NCI-H226 (cell line): ENCODE data around the gene UBAC1.
"Not testable (repeated sequence)": the region's sequence is repeated elsewhere in the genome, so short reads cannot be mapped to it uniquely, and the experiment has no call there.

Source experiments
- DNase-seq: peaks from one replicate; pipeline ENCODE4 v3.0.0-alpha.2; 2015

The UBAC1 gene

DNA sequence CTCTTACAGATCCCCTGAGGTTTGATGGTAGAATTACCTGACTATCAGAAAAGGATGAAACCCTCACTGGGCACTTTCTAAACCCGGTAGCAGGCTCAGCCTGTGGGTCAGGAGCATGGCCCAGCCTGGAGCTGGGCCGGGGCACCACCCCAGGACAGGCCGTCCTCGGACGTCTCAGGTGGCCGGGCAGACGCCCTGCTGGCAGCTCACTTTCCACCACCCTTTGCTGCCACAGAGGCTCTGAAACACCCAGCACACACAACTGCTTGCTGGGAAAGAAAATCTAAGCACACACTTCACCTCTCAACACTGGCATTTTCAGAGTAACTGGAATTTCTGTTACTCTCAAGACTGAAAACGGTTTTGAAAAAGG, 4.4 kb downstream of the UBAC1 start:
- DNase-seq = no peak

DNA sequence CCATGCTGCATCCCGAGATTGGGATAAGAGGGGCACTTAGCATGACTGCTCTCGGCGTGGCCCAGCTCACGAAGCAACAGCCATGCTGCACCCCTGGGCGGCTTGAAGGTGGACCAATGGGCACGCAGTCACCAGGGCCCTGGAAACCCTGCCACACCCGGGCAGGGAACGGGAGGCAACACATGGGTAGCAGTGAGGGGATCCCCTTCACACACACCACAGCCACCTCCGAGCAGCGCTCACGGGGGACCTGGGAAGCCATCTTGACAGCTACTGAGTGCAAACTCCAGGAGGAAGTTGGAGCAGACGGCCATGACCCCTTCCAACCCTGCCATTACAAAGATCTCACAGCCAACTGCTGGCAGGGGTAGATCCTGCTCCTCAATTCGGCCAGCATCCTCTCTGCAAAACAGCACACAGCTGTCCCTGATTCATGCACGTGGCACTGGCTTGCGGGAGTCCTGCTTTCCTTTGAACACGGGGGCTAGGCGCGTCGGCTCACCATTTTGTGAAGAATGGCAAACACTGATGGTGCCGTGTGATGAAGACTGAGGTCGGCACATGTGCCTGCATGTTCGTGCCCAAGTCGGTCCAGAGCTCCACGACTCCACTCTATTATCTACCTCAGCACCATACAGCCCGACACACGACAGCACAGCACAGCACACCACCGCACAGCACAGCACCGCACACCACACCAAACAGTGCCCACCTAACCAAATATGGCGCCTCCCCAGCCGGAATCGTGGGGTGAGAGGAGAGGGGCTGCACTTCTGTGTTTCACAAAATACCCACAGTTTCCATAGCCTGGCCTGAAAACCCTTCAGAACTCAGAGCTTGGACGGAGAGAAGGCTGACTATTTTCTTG, 5.0 kb downstream of the UBAC1 start:
- no peak for DNase-seq

DNA sequence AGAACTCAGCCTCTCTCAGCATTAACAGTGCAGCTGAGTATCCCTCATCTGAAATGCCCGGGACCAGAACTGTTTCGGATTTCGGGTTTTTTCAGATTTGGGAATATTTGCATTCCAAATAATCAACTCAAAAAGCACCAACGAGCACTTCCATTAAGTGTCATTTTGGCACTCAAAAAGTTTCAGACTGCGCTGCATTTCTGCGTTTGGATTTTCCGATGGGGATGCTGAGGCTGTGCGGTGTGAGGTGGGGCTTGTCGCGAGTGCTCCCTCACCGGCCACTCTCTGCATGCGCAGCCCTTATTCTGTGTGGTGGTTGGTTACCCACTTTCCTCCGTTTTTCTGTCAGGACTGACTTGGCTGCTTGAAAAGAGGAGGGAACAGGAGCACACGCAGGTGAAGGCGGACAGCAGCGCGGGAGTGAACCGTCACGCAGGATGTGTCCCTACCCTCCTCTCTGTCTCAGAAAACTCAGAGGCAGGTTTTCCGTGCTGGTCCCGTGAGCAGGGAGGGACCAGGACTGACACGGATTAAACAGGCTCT, 8.4 kb downstream of the UBAC1 start:
- no peak for DNase-seq

DNA sequence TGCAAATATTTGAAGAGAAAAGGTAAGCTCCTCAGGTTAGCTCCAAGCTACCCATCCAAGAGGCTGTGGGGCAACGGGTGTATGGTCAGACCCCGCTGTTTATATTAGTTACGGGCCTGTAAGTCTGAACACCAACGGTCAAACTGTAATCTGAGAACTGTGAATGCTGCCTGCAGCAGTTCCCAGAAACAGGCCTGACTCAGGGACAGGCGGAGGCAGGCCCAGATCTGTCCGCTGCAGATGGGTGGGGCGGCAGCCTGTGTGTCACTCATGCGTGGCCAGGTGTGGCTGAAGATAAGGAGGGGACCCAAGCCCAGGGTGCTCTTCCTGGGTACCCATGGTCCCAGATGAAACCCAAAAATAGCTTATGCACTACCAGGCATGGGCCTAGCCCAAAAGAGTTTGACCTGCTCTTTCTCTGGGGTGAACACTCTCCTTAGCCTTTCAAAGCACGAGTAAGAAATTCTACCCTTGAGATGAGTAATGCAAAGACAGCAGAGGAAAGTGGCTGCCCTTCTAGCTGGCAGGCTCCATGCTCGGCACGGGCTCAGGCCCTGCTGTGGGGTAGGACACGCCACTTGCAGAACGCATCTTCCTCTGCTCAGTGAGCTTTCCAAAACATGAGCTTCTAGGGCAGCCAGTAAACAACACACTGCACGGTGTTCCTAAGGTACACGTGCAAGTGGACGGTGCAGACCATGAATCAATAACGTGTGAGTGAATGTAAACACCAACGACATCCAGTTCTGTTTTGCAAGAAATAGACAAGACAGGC, 9.1 kb downstream of the UBAC1 start:
- peak; percentile 49 for DNase-seq

DNA sequence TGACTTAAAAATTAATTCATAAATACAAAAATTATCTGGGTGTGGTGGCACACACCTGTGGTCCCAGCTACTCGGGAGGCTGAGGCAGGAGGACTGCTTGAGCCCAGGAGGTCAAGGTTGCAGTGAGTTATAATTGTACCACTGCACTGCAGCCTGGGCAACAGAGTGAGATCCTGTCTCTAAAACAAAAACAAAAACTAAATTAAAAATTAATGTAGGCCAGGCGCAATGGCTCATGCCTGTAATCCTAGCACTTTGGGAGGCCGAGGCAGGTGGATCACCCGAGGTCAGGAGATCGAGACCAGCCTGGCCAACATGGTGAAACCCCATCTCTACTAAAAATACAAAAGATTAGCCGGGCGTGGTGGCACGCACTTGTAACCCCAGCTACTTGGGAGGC, 9.9 kb downstream of the UBAC1 start:
- DNase-seq = not testable (repeated sequence)

DNA sequence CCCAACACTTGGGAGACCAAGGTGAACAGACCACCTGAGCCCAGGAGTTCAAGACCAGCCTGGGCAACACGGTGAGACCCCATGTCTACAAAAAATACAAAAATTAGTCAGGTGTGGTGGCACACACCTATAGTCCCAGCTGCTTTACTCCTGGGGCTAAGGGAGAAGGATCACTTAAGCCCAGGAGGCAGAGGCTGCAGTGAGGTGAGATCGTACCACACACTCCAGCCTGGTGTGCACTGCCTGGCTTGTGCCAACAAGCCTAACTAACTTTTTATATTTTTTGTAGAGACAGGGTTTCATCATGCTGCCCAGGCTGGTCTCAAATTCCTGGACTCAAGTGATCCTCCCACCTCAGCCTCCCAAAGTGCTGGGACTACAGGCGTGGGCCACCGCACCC, 10.3 kb downstream of the UBAC1 start:
- DNase-seq = not testable (repeated sequence)

DNA sequence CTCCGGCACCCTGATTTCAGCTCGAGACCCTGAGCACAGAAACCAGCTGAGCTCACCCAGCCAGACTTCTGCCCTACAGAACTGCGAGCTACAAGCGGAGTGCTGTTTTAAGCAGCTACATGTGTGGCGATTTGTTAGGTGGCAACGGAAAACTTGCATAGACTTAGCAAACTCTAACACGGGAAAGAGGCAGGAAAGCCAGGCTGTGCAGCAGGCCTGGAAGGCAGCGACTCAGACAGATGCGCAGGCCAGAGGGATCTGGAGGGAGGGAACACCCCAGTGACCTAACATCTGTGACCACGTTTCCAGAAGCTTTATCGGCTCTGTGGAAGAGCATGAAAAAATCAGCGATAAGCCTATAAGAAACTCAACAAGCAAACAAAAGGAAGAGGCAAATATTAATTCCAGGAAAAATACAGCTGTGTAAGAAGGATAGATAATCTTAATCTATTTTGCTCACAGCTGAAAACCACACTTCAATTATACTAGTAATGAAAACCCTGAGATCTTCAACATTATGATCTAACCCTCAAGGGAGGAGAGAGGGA, 11.0 kb downstream of the UBAC1 start:
- DNase-seq = no peak

DNA sequence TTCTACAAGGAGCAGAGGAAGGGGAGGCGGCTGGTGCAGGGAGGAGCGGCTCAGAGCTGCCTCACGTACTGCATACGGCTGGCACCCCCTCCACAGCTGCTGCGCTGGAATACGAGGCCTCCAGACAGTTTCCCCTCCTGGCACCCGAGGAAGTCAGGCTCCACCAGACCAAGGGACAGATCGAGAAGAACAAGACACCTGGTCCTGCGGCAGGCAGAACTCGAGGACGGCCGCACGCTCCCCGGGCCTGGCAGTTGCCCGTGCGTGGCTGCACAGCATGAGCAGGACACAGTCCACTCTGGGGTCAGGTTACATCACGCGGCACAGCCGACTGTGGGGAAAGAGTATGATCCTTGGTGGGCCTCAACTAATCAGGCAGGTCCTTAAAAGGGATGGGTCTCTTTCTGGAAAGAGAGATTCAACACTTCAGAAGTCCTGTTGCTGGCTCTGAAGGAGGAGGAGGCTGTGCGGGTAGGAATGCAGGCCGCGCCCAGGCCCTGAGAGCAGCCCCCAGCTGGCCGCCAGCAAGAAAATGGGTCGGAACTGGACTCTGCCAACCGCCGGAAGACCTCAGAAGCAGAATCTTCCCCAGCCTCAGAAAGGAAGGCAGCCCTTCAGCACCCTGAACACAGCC, 11.6 kb downstream of the UBAC1 start:
- no peak for DNase-seq

DNA sequence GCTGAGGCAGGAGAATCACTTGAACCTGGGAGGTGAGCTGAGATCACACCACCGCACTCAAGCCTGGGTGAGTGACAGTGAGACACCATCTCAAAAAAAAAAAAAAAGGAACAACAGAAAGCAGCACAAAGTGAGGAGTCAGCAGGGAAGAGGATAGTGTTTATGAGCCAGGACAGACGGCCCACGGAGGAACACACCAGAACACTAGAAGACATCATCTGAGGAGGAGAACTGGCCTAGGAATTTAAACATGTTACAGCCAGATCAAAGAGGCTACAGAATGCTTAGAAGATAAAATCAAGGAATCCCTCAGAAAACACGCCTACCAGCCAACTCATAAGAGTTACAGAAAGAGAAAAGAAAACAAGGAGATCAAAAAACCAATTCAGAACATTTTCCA, 12.2 kb downstream of the UBAC1 start:
- no peak for DNase-seq

DNA sequence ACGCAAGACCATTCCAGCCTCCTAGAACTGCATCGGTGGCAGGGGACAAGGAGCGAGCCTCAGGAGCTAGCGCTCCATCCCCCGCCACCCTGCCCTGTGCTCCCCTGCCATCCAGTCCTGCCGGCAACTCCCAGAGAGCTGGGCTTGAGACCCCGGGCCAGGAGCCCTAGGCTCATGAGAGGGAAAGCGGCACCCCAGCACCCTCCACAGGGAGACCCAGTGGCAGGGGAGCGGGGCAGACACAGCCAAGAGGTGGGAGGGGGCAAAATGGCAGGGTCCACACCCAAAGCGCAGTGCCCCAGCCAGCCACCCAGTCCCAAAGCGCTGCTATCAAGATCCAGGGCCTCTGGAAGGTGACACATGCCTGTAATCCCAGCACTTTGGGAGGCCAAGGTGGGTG, 12.7 kb downstream of the UBAC1 start:
- DNase-seq = no peak

DNA sequence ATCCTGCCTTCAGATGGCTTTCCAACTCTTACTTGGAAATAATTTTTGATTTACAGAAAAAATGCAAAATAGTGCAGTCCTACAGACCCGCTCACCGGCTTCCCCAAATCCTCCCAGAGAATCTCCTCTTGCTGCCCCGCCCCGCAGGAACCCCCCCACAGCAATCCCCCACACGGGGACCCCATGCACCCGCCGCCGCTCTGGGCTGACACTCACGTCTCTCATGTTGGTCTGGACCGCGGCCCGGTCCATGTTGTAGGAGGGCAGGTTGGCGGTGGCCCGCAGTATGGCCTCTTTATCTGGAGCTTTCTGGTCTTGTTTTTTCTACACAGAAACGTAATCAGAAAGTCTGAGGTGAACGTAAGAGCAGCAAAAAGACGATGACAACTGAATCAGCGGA, 13.6 kb downstream of the UBAC1 start:
- no peak for DNase-seq

DNA sequence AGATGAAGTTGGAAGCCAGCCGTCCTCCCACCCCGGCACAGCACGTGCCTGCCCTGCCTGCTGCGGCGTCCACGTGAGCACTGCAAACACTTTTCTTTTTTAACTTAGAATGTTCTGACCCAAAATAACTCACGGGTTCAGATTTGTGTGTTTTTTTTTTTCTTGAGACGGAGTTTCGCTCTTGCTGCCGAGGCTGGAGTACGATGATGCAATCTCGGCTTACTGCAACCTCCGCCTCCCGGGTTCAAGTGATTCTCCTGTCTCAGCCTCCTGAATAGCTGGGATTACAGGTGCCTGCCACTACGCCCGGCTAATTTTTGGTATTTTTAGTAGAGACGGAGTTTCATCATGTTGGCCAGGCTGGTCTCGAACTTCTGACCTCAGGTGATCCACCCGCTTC, 14.1 kb downstream of the UBAC1 start:
- not testable (repeated sequence) for DNase-seq

DNA sequence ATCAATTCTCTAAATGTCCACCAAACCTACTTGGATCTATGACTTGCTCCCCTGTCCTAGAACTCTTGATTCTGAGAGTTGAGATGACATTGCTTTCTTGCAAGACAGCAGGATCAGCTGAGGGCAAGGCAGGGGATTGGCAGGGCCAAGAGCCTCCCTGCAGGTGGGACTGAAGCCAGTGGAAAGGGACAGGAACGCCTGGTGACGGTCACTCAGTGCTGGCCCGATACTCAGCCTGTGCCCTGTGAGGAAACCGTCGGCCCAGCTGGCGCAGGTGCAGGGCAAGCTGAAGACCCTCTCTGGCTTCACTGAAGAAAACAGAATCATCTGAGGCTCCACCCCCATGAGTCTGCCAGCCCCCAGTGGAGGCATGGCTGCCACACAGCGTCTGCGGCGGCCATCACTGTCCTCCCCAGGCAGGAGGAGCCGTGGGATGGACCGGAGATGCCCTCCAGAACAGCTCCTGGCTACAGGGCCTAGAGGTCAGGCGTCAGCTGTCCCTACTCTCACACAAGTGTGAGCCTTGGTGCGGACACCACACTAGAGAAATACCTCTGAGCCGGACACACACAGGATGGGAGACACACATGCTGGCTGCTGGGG, 14.7 kb downstream of the UBAC1 start:
- no peak for DNase-seq

DNA sequence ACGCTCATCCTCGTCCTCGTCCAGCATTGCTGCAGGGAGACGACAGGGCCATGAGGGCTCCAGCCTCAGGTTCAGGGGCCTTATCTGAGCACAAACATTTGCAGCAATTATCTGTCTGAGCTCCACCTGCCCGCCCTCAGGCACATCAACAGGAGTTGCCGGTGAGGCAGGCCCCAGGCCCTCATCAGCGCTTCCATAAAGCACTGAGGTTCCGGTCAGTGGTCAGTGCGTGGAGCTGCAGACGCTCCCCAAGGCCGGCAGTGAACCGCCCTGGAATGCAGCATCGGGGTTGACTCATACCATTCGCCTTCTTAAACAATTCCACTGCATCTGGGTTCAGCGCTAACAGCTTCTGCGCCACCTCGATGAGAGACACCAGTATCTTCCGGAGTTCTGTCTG, 15.2 kb downstream of the UBAC1 start:
- DNase-seq = no peak

DNA sequence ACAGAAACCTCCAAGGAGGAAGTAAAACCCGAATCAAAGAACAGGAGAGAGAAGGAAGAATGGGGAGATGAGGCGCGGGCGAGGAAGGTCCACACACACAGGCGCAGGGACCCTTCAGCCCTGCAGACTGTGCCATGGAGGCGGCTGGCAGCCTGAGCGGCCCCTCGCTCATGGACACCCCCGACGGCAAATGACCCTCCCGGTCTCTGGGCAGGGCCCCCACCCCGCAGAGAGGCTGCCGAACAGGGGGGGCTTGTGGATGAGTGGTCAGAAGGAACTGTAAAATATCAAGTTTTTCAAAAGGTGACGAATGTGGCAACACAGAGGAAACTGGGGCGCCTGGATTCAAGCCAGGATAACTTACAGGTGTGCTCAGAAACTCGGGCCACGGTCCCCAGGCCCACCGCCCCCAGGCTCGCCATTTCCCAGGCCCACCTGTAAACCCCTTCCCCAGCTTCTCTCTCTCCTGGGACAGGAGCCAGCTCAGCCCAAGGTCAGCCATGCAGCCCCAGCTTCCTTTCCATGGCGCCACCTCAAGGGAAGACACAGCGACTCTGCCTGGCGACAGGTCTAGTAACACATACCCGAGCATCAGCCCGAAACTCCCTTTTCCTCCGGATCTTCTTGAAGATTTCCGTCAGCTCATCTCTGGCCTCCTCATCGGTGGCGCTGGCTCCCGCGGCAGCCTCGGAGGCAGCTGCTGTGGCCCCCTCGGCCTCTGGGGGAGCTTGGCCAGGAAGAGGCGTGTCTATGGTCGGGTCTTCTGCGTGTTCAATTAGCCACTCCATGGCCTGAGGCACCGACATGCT, 16.5 kb downstream of the UBAC1 start:
- no peak for DNase-seq

DNA sequence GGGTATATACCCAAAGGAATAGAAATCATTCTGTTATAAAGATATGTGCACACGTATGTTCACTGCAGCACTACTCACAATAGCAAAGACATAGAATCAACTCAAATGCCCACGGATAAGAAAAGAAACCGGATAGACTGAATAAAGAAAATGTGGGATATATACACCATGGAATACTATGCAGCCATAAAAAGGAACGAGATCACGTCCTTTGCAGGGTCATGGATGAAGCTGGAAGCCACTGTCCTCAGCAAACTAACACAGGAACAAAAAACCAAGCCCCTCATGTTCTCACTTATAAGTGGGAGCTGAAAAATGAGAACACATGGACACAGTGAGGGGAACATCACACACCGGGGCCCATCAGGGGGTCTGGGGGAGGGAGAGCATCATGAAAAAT, 17.6 kb downstream of the UBAC1 start:
- DNase-seq = not testable (repeated sequence)

DNA sequence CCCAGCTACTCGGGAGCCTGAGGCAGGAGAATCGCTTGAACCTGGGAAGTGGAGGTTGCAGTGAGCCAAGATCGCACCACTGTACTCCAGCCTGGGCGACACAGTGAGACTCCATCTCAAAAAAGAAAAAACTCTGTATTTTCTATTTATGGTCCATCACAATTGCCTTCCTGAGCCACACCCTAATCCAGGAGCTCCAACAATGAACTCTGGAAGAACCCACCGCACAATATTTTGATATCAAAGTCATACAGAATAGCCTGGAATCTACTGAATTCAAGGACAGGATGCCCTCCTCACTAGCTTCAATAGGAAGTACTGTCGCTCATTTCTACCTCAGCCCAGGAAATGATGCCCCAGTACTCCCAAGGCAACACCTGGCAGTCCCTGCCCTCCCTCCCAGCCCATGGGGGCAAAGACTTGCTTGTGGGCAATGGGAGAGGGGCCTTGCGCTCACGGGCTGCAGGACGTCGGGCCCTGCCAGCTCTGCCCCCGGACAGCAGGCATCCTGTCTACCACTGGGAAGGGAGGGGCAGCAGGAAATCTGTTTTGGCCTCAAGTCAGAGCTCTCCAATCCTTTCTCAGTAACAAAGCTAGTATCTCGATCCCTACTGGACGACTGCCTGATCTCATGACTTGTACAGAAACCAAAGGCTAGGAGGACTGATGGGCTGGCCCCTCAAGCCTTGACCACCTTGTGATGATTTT, 19.7 kb downstream of the UBAC1 start:
- DNase-seq = no peak

DNA sequence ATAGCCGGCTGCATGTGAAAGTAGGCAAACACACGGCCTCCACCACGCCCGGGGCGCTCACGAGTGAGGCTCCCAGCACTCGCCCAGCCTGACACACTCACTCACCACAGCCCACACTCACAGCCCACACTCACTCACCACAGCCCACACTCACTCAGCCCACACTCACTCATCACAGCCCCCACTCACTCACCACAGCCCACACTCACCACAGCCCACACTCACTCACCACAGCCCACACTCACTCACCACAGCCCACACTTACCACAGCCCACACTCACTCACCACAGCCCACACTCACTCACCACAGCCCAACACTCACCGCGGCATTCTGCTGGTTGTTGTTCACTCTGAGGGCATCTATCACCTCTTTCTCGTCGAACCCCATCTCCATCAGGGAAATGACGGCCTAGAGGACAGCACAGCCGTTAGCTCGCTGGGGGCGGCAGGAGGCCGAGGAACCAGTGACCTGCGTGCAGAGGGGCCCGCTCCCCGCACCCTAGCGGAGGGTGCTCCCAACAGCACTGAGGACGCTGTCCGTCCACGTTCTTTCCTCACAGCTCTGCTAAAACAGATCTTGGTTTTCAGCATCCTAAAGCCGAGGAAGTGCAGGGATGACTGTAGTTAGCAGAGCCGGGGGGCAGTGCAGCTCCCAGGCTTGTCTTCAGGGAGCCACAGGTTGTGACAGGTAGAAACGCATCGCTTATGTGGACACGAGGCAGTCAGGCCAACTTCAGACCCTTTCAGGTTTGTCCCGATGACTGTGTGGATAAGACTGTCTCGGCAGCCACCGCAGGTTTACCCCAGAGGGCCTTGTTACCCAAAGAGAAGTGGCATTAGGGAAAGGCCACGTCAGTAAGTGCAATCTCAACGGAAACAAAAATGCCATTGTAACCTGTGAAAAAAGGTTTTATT, 21.6 kb downstream of the UBAC1 start:
- no peak for DNase-seq

DNA sequence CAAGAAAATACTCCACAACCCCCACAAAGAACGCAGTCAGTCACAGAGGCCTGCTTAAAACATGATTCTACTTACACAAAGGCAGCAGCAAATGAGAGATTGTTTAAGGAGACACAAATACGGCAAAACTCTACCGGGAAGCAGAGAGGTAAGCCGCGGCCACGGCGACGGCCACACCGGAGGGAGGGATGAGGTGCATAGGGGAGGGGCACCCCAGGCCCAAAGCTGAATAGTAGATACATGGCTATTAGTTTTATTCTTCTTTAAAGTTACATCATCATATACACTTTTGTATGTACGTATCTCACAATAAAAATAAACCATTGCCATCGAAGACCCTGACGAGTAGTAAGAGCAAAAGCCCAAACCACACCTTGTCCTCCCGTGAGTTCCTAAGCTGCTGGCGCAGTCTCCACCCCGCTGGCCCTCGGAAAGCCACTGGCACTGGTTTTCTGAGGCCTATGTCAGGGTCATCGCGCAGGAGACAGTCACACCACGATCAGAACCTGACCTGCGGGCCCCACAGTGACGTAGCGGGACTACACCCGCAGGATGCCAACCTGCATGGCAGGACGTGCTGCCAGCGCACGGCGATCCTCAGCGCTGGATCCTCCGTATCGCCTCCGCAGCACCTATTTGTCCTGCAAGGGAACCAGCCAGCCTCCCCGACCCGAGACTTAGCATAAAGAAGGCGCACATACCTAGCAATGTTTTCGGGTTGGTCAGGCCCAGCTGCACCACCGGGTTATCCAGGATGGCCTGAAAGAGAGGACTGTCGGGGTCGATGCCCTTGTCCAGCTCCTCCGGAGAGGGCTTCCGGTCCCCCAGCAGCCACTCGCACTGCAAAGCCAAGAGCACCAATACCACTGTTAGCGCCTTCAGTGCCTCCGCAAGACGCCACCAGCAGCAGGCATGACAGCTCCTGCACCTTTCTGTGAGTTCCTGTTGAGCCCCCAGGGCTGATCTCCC, 23.4 kb downstream of the UBAC1 start:
- DNase-seq = no peak
